Activated CD4-positive, alpha-beta T cell treated with anti-CD3 and anti-CD28 coated beads for 36 hours (primary cell): ENCODE results near the gene IWS1. TPM values are rescaled to one million over a fixed set of nuclear protein-coding genes. Genes with fewer than 3 reads are reported as not detected.
"Not testable (repeated sequence)": the region's sequence is repeated elsewhere in the genome, so short reads cannot be mapped to it uniquely, and the experiment has no call there.

Source experiments
- ATAC-seq: fragments of 200-7000 bp; cut with Tn5 transposase; one replicate; pipeline ENCODE4 v1.10.0; 2021; ENCODE audit warnings: mild to moderate bottlenecking, moderate library complexity
- CTCF ChIA-PET: fragments of 350-600 bp; sonication (Branson Sonifier 250); formaldehyde crosslinking; loops from one replicate; lab custom pipeline; 2021; ENCODE audit warnings: antibody characterized with exemption; lab: Charles Lee
- POLR2A ChIA-PET: fragments of 350-600 bp; sonication (Branson Sonifier 250); formaldehyde crosslinking; loops from one replicate; lab custom pipeline; 2021; ENCODE audit warnings: antibody characterized with exemption, inconsistent platforms; lab: Charles Lee
- DNase-seq: peaks from one replicate; pipeline ENCODE4 v3.0.0-alpha.2; 2020
- H3K27ac Mint-ChIP-seq: one replicate; pipeline ENCODE4 v1.8.0; 2021; ENCODE audit warnings: mixed read lengths
- H3K27me3 Mint-ChIP-seq: one replicate; pipeline ENCODE4 v1.8.0; 2021; ENCODE audit warnings: mixed read lengths
- H3K36me3 Mint-ChIP-seq: one replicate; pipeline ENCODE4 v1.8.0; 2021; ENCODE audit warnings: low read depth, mixed read lengths
- H3K4me1 Mint-ChIP-seq: one replicate; pipeline ENCODE4 v1.8.0; 2021; ENCODE audit warnings: mixed read lengths
- H3K4me3 Mint-ChIP-seq: one replicate; pipeline ENCODE4 v1.8.0; 2021; ENCODE audit warnings: mild to moderate bottlenecking, moderate library complexity, mixed read lengths
- H3K9me3 Mint-ChIP-seq: one replicate; pipeline ENCODE4 v1.8.0; 2021; ENCODE audit warnings: low read depth, mixed read lengths
- intact Hi-C, 2 experiments: fragments of 100-400 bp; cut with DNase I in 1 of 2; cut with micrococcal nuclease in 1 of 2; formaldehyde crosslinking; loops; one replicate each; pipeline versions ENCODE4 v1.14.2 to v1.15.1; 2022 to 2024; cut with DNase I, micrococcal nuclease
- total RNA-seq, 2 experiments: library from RNA; stranded (reverse); gene quantifications; one replicate each; pipeline ENCODE4 v1.2.3, GENCODE V29; 2021

IWS1 gene
- total RNA-seq, 2 experiments from 2014 or later, result 49.5 to 55.0 TPM

GRCh38 chr2:127560201-127560930 lies 34.1 kb upstream of the IWS1 start:
- ATAC-seq, result no peak
- no peak overlapping the region for H3K4me3 Mint-ChIP-seq
- POLR2A ChIA-PET, result no interaction called here
- no peak overlapping the region for H3K27ac Mint-ChIP-seq
- intact Hi-C loops, result no loop called here
- H3K27me3 Mint-ChIP-seq, result peaks cover 12% of the 10 kb centered on the region
- peaks cover 6% of the 10 kb centered on the region for H3K9me3 Mint-ChIP-seq
- no peak for DNase-seq
- CTCF ChIA-PET, result interaction anchor here (0.6 to 1.0 kb wide), 3 partner anchors 22 to 90 kb away, joined by 3 read pairs; no protein-coding TSS in a partner anchor
- H3K36me3 Mint-ChIP-seq, result no peaks in the 10 kb centered on the region
- peaks cover 18% of the 10 kb centered on the region for H3K4me1 Mint-ChIP-seq

DNA sequence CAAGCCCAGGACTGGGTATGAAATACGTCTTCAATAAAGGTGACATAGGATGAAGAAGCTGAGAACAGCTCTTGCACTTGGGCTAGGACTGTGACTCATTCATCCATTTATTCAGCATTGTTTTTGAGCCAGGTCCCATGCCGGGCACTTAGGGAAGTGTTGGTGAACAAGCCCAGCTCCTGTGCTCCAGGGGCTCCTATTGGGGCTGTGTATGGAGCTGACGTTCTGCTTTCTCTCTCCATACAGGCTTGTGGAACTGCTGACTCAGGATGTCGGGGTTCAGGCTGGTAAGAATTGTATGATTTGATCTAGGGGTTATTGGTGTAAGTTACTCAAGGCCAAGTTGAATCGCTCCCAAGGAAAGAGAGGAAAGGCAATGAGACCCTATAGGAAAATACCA lies 33.2 kb upstream of the IWS1 start:
- H3K36me3 Mint-ChIP-seq, result no peaks in the 10 kb centered on the region
- POLR2A ChIA-PET, result no interaction called here
- no peak overlapping the region for H3K4me3 Mint-ChIP-seq
- intact Hi-C loops, result no loop called here
- DNase-seq (no peak), ATAC-seq (no peak)
- peaks cover 14% of the 10 kb centered on the region for H3K27me3 Mint-ChIP-seq
- H3K4me1 Mint-ChIP-seq, result peaks cover 17% of the 10 kb centered on the region
- peaks cover 6% of the 10 kb centered on the region for H3K9me3 Mint-ChIP-seq
- no peak overlapping the region for H3K27ac Mint-ChIP-seq
- CTCF ChIA-PET, result no interaction called here

- no peak for ATAC-seq
- H3K4me1 Mint-ChIP-seq, result peaks cover 12% of the 10 kb centered on the region
Measured at GRCh38 chr2:127558911-127559310, 32.6 kb upstream of the IWS1 start.

DNA sequence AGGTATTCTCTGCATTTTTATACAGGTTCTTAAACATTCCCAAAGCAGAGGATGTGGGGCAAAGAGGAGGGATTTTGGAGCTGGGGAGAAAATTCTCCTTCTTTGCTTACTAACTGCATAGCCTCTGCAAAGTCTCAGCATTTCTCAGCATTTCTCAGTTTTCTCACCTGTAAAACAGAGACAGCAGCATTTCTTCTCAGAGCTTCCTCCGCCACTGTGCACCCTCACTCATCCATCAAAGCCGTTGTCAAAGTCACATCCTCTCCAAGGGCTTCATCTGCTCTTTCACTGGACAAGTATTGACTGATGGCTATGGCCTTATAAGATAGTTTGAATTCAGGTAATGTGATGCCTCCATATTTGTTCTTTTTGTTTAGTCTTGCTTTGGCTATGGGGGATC lies 26.6 kb upstream of the IWS1 start:
- CTCF ChIA-PET, result no interaction called here
- intact Hi-C loops, result no loop called here
- Mint-ChIP-seq H3K36me3 (no peaks in the 10 kb centered on the region), H3K4me3 (no peak overlapping the region), H3K9me3 (peaks cover 6% of the 10 kb centered on the region), H3K4me1 (no peaks in the 10 kb centered on the region), H3K27me3 (peaks cover 14% of the 10 kb centered on the region), H3K27ac (no peak overlapping the region)
- DNase-seq, result no peak
- no peak for ATAC-seq
- POLR2A ChIA-PET, result no interaction called here

More at GRCh38 chr2:127558911-127559310, 32.6 kb upstream of the IWS1 start:
- no peak overlapping the region for H3K27ac Mint-ChIP-seq
- no peaks in the 10 kb centered on the region for H3K36me3 Mint-ChIP-seq
- POLR2A ChIA-PET, result no interaction called here
- no peak overlapping the region for H3K4me3 Mint-ChIP-seq
- CTCF ChIA-PET, result no interaction called here
- DNase-seq, result no peak
- intact Hi-C loops, result no loop called here
- peaks cover 14% of the 10 kb centered on the region for H3K27me3 Mint-ChIP-seq
- H3K9me3 Mint-ChIP-seq, result peaks cover 6% of the 10 kb centered on the region

DNA sequence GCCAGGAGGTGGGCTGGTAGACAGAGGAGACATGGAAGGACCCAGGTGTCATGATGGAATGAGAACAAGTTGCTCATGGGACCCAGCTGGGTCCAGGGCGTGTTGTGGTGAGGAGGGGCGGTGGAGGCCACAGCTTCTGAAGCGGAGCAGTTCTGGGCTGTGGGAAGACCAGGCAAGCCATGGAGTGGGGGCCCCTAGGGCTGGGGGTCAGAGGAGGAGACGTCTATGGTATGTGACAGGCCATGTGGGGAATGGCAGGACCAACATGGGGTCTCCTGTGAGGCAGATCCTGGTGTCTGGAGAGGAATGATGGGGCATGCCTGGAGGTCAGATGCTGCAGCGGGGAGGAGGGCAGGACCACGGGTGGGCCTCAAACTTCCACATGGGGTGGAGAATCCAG lies 26.0 kb upstream of the IWS1 start:
- H3K4me3 Mint-ChIP-seq, result no peak overlapping the region
- intact Hi-C loops, result no loop called here
- CTCF ChIA-PET, result no interaction called here
- peaks cover 6% of the 10 kb centered on the region for H3K9me3 Mint-ChIP-seq
- H3K27me3 Mint-ChIP-seq, result peaks cover 14% of the 10 kb centered on the region
- no peak overlapping the region for H3K27ac Mint-ChIP-seq
- H3K36me3 Mint-ChIP-seq, result no peaks in the 10 kb centered on the region
- H3K4me1 Mint-ChIP-seq, result no peaks in the 10 kb centered on the region
- DNase-seq (no peak), ATAC-seq (no peak)
- POLR2A ChIA-PET, result interaction anchor here (0.6 kb wide), 2 partner anchors 16 to 117 kb away, joined by 3 to 4 read pairs; no protein-coding TSS in a partner anchor

DNA sequence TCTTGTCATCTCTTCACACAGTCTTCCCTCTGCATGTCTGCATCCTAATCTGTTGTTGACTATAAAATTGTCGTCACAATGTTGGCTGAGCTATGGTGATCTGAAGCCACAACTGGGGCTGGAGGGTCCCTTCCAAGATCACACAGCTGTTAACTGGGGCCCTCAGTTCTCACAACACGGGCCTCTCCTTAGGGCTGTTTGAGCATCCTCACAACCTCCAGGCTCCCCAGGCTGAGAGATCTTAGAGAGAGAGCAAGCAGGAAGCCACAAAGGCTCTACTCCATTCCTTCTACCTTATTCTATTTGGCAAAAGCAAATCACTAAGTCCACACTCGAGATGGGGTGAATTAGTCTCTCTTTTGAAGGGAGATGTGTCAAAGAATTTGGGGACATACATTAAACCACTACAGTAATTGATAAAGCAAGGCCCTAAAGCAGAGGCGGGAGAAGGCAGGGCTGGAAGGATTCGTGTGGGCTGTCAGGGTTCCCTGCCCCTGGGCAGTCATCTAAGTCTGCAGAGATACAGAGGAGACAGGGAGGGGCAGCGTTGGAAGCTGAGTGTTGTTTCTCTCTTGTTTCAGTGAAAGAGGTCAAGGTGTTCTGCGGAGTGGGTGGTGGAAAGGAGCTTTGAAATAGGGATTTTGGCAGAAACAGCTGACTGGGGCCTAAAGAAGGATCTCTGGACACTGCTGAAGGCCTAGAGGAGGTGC lies 25.1 kb upstream of the IWS1 start:
- ChIA-PET POLR2A (interaction anchor here (0.6 kb wide), 2 partner anchors 17 to 118 kb away, joined by 3 to 4 read pairs; no protein-coding TSS in a partner anchor), CTCF (no interaction called here)
- Mint-ChIP-seq H3K4me1 (no peaks in the 10 kb centered on the region), H3K27ac (no peak overlapping the region), H3K9me3 (no peaks in the 10 kb centered on the region), H3K27me3 (peaks cover 13% of the 10 kb centered on the region), H3K4me3 (no peak overlapping the region), H3K36me3 (no peaks in the 10 kb centered on the region)
- intact Hi-C loops, result no loop called here
- ATAC-seq, result no peak
- DNase-seq, result no peak

GRCh38 chr2:127546797-127547196 lies 20.5 kb upstream of the IWS1 start:
- intact Hi-C loops, result no loop called here
- H3K27me3 Mint-ChIP-seq, result peaks cover 8% of the 10 kb centered on the region
- no peaks in the 10 kb centered on the region for H3K4me1 Mint-ChIP-seq
- no peak overlapping the region for H3K27ac Mint-ChIP-seq
- H3K4me3 Mint-ChIP-seq, result no peak overlapping the region
- no peak for ATAC-seq
- DNase-seq, result no peak
- ChIA-PET POLR2A (no interaction called here), CTCF (no interaction called here)
- no peaks in the 10 kb centered on the region for H3K9me3 Mint-ChIP-seq
- no peaks in the 10 kb centered on the region for H3K36me3 Mint-ChIP-seq

GRCh38 chr2:127545796-127546195 lies 19.5 kb upstream of the IWS1 start:
- intact Hi-C loops, result no loop called here

GRCh38 chr2:127545189-127545588 lies 18.9 kb upstream of the IWS1 start:
- ChIA-PET CTCF (no interaction called here), POLR2A (no interaction called here)
- ATAC-seq (no peak), DNase-seq (no peak)
- H3K27ac Mint-ChIP-seq, result no peak overlapping the region
- intact Hi-C loops, result no loop called here
- H3K27me3 Mint-ChIP-seq, result peaks cover 5% of the 10 kb centered on the region
- no peaks in the 10 kb centered on the region for H3K9me3 Mint-ChIP-seq
- H3K4me3 Mint-ChIP-seq, result no peak overlapping the region
- no peaks in the 10 kb centered on the region for H3K4me1 Mint-ChIP-seq
- H3K36me3 Mint-ChIP-seq, result no peaks in the 10 kb centered on the region

More at GRCh38 chr2:127545796-127546195, 19.5 kb upstream of the IWS1 start:
- Mint-ChIP-seq H3K27ac (no peak overlapping the region), H3K27me3 (peaks cover 5% of the 10 kb centered on the region), H3K36me3 (no peaks in the 10 kb centered on the region), H3K4me1 (no peaks in the 10 kb centered on the region), H3K4me3 (no peak overlapping the region), H3K9me3 (no peaks in the 10 kb centered on the region)
- POLR2A ChIA-PET, result no interaction called here
- CTCF ChIA-PET, result no interaction called here
- no peak for DNase-seq
- ATAC-seq, result no peak

DNA sequence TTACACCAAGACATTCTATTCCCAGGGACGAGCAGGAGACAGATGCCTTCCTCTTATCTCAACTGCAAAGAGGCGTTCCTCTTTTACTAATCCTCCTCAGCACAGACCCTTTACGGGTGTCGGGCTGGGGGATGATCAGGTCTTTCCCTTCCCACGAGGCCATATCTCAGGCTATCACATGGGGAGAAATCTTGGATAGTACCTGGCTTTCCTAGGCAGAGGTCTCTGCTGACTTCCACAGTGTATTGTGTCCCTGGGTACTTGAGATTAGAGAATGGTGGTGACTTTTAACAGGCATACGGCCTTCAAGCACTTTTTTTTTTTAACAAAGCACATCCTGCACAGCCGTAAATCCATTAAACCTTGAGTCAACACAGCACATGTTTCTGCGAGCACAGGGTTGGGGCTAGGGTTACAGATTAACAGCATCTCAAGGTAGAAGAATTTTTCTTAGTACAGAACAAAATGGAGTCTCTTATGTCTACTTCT lies 16.8 kb upstream of the IWS1 start:
- CTCF ChIA-PET, H3K27me3 Mint-ChIP-seq: not testable (repeated sequence)

DNA sequence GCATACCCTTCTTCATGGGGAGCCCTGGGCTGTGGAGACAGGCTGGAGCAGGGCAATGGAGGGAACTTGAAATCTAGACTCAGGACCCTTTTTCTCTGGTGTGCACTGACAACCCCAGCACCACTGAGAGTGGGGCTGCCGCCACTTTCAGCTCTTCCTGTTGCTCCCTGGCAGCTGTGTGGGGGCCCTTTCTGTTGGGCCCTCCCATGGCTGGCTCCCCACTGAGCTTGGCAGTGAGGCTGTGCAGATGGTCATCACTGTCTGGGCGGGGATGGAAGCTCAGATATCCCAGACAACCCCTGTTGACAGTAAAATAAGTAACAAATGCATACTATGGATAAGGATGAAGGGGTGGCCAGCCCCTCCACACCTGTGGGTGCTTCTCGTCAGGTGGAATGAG lies 15.9 kb upstream of the IWS1 start:
- intact Hi-C loops, result no loop called here
- H3K4me1 Mint-ChIP-seq, result no peaks in the 10 kb centered on the region
- H3K36me3 Mint-ChIP-seq, result no peaks in the 10 kb centered on the region
- no peak overlapping the region for H3K4me3 Mint-ChIP-seq
- ATAC-seq (no peak), DNase-seq (no peak)
- H3K27me3 Mint-ChIP-seq, result peaks cover 5% of the 10 kb centered on the region
- no peak overlapping the region for H3K27ac Mint-ChIP-seq
- no peaks in the 10 kb centered on the region for H3K9me3 Mint-ChIP-seq
- CTCF ChIA-PET, result no interaction called here
- POLR2A ChIA-PET, result interaction anchor here (0.5 kb wide), 1 partner anchor 566 kb away, joined by 3 read pairs; no protein-coding TSS in a partner anchor

More for the DNA sequence above, 16.8 kb upstream of the IWS1 start:
- H3K36me3 Mint-ChIP-seq, intact Hi-C loops, H3K4me1 Mint-ChIP-seq, ATAC-seq, DNase-seq, H3K27ac Mint-ChIP-seq, H3K9me3 Mint-ChIP-seq, POLR2A ChIA-PET, H3K4me3 Mint-ChIP-seq: not testable (repeated sequence)
